Motor neuron (in vitro differentiated cells): ENCODE results near the gene ZACN. TPM values are rescaled to one million over a fixed set of nuclear protein-coding genes. Genes with fewer than 3 reads are reported as not detected.
"Not testable (repeated sequence)": the region's sequence is repeated elsewhere in the genome, so short reads cannot be mapped to it uniquely, and the experiment has no call there.

Experiments used
- ATAC-seq, 8 experiments: fragments of 200-7000 bp; cut with Tn5 transposase; replicated peaks in 6 of 8; 2 replicates each; pipeline ENCODE4 v1.8.0; 2021; ENCODE audit warnings: mild to moderate bottlenecking in 8 of 8, moderate library complexity in 8 of 8
- H3K27ac ChIP-seq, 2 donors: fragments of 250-450 bp; sonication (Bioruptor Pico); 2 replicates each; pipeline ENCODE4 v1.9.0; 2021; ENCODE audit warnings: antibody characterized with exemption in 2 of 2, mild to moderate bottlenecking in 2 of 2, moderate library complexity in 1 of 2
- H3K4me1 ChIP-seq, 2 donors: fragments of 250-450 bp; sonication (Bioruptor Pico); replicated peaks in 1 of 2; 2 replicates each; pipeline ENCODE4 v1.6.1; 2021; ENCODE audit warnings: antibody characterized with exemption in 2 of 2, mild to moderate bottlenecking in 2 of 2, moderate library complexity in 1 of 2
- H3K4me3 ChIP-seq, 5 donors: fragments of 250-450 bp; sonication (Bioruptor Pico); 2 replicates each; pipeline ENCODE4 v1.9.0; 2021; ENCODE audit warnings: antibody characterized with exemption in 5 of 5, mild to moderate bottlenecking in 5 of 5, moderate library complexity in 4 of 5
- WGBS, 10 experiments: fragments of 450-650 bp; shearing (Covaris generic); methylation state at CpG; one replicate each; pipeline ENCODE4 v1.0.0; 2022; 5-methylcytosine and 5-hydroxymethylcytosine counted together
- in situ Hi-C, 9 experiments: fragments of 400-800 bp; cut with MboI; loops; one replicate each; pipeline ENCODE4 v1.15.0; 2021; ENCODE audit warnings: low sequenced_read_pairs in 9 of 9, low pct_unique_long_range_greater_than_20kb in 2 of 9; ENCODE audit not compliant: unreplicated experiment in 9 of 9
- total RNA-seq, 8 experiments: library from RNA; unstranded; fragments of 300-600 nt; gene quantifications; 2 replicates each; pipeline versions ENCODE4 v1.2.3 to v1.2.4, GENCODE V29; 2022

ZACN gene
- total RNA-seq: 10 to 100 TPM; 13.1 to 37.3 (median 20.9) TPM

- no peak for ATAC-seq
- no peak within 1 kb of the TSS for H3K27ac ChIP-seq
- WGBS, 10 experiments: 42 to 92% (median 70%) methylated on average over 2 to 8 of the region's 17 CpGs; no CpG with 5 or more reads in 2 of the 10 experiments
- in situ Hi-C loops: no loop called here
- H3K4me1 ChIP-seq: peaks cover 42 to 77% of the 10 kb centered on the region in 2 donors
- H3K4me3 ChIP-seq: no peak within 1 kb of the TSS
Measured at GRCh38 chr17:76078860-76079534, at the start of gene ZACN. Gene ZACN (plus strand): TSS chr17:76079182. CDS start chr17:76079265, 83 bp downstream.

GRCh38 chr17:76032073-76032779 is 46.8 kb upstream of the ZACN start:
- Histone ChIP-seq H3K27ac (no peak overlapping the region), H3K4me3 (no peak overlapping the region), H3K4me1 (peaks cover 7 to 22% of the 10 kb centered on the region in 2 donors)
- WGBS, 10 experiments: 60 to 94% (median 70%) methylated on average over 3 to 9 of the region's 20 CpGs; no CpG with 5 or more reads in 4 of the 10 experiments
- in situ Hi-C loops: no loop called here
- no peak for ATAC-seq

- in situ Hi-C loops: no loop called here
- ATAC-seq: no peak
- WGBS, 10 experiments: 80 to 100% (median 100%) methylated on average over 1 to 4 of the region's 5 CpGs; no CpG with 5 or more reads in 1 of the 10 experiments
Measured at GRCh38 chr17:76032780-76033108, 46.2 kb upstream of the ZACN start.

GRCh38 chr17:76033139-76033538 is 45.8 kb upstream of the ZACN start:
- WGBS, 10 experiments: 75 to 100% (median 92%) methylated on average over 1 to 5 of the region's 6 CpGs; no CpG with 5 or more reads in 2 of the 10 experiments
- no peak for ATAC-seq
- H3K4me1 ChIP-seq: peaks cover 7 to 22% of the 10 kb centered on the region in 2 donors
- no peak overlapping the region for H3K27ac ChIP-seq
- no peak overlapping the region for H3K4me3 ChIP-seq
- in situ Hi-C loops: no loop called here

More at GRCh38 chr17:76032780-76033108, 46.2 kb upstream of the ZACN start:
- Histone ChIP-seq H3K4me1 (peaks cover 7 to 22% of the 10 kb centered on the region in 2 donors), H3K4me3 (no peak overlapping the region), H3K27ac (no peak overlapping the region)

- in situ Hi-C loops: no loop called here
- Histone ChIP-seq H3K27ac (no peak overlapping the region), H3K4me3 (no peak overlapping the region), H3K4me1 (peaks cover 7 to 20% of the 10 kb centered on the region in 2 donors)
- ATAC-seq: peak in 3 of 8 experiments; percentile 22 to 77 (median 45)
- 0 to 100% (median 77%) methylated on average over 1 to 11 of the region's 13 CpGs; no CpG with 5 or more reads in 1 of the 10 experiments for WGBS, 10 experiments
Measured at GRCh38 chr17:76034428-76035350, 44.3 kb upstream of the ZACN start.

GRCh38 chr17:76036497-76037261 is 42.3 kb upstream of the ZACN start:
- in situ Hi-C loops: no loop called here
- Histone ChIP-seq H3K27ac (no peak overlapping the region), H3K4me1 (peaks cover 7 to 17% of the 10 kb centered on the region in 2 donors), H3K4me3 (no peak overlapping the region)
- ATAC-seq: peak; percentile 25 to 94 (median 63)
- 31 to 71% (median 42%) methylated on average over 1 to 10 of the region's 22 CpGs; no CpG with 5 or more reads in 3 of the 10 experiments for WGBS, 10 experiments

- H3K27ac ChIP-seq: no peak overlapping the region
- no peak for ATAC-seq
- H3K4me3 ChIP-seq: no peak overlapping the region
- in situ Hi-C loops: no loop called here
- 50 to 100% (median 90%) methylated on average over 1 to 3 of the region's 3 CpGs; no CpG with 5 or more reads in 3 of the 10 experiments for WGBS, 10 experiments
- peaks cover 7 to 17% of the 10 kb centered on the region in 2 donors for H3K4me1 ChIP-seq
Measured at GRCh38 chr17:76038050-76038449, 40.9 kb upstream of the ZACN start.

- Histone ChIP-seq H3K4me3 (no peak overlapping the region), H3K27ac (no peak overlapping the region), H3K4me1 (peaks cover 7 to 17% of the 10 kb centered on the region in 2 donors)
- ATAC-seq: peak in 6 of 8 experiments; percentile 45 to 96 (median 84)
- 53 to 100% (median 80%) methylated on average over 2 to 5 of the region's 6 CpGs; no CpG with 5 or more reads in 2 of the 10 experiments for WGBS, 10 experiments
- in situ Hi-C loops: no loop called here
Measured at GRCh38 chr17:76039121-76039520, 39.9 kb upstream of the ZACN start.

- in situ Hi-C loops: no loop called here
- Histone ChIP-seq H3K4me3 (no peak overlapping the region), H3K4me1 (peaks cover 7 to 13% of the 10 kb centered on the region in 2 donors), H3K27ac (no peak overlapping the region)
- no peak for ATAC-seq
- WGBS, 10 experiments: 47 to 94% (median 67%) methylated on average over 1 to 5 of the region's 6 CpGs; no CpG with 5 or more reads in 2 of the 10 experiments
Measured at GRCh38 chr17:76040376-76040775, 38.6 kb upstream of the ZACN start.

- in situ Hi-C loops, H3K4me3 ChIP-seq, ATAC-seq, H3K4me1 ChIP-seq, H3K27ac ChIP-seq: not testable (repeated sequence)
- 92 to 100% (median 100%) methylated on average over 1 to 3 of the region's 3 CpGs; no CpG with 5 or more reads in 3 of the 10 experiments for WGBS, 10 experiments
Measured at GRCh38 chr17:76042868-76043267, 36.1 kb upstream of the ZACN start.

GRCh38 chr17:76044475-76045007 is 34.4 kb upstream of the ZACN start:
- peaks cover 4 to 12% of the 10 kb centered on the region in 2 donors for H3K4me1 ChIP-seq
- ATAC-seq, H3K27ac ChIP-seq, H3K4me3 ChIP-seq, in situ Hi-C loops: not testable (repeated sequence)
- WGBS, 10 experiments: 67 to 100% (median 95%) methylated on average over 2 to 6 of the region's 11 CpGs; no CpG with 5 or more reads in 3 of the 10 experiments

GRCh38 chr17:76046064-76046463 is 32.9 kb upstream of the ZACN start:
- Histone ChIP-seq H3K4me3 (no peak overlapping the region), H3K27ac (no peak overlapping the region), H3K4me1 (peaks cover 0 to 17% of the 10 kb centered on the region in 2 donors)
- ATAC-seq: no peak
- 40 to 100% (median 85%) methylated on average over 1 to 2 of the region's 8 CpGs; no CpG with 5 or more reads in 2 of the 10 experiments for WGBS, 10 experiments
- in situ Hi-C loops: no loop called here
